GM19043 (cell line): Measurements from ENCODE around the gene COPS2.

Experiments used
- ATAC-seq: cut with Tn5 transposase; IDR thresholded peaks from one replicate; pipeline ENCODE4 v1.9.1; 2021; ENCODE audit warnings: low read depth; ENCODE audit not compliant: unreplicated experiment

COPS2 gene

GRCh38 chr15:49163678-49164077 is 8.3 kb upstream of the COPS2 start:
- no peak for ATAC-seq

GRCh38 chr15:49155834-49156627 is 632 bp upstream of the COPS2 start:
- ATAC-seq: no peak

GRCh38 chr15:49154799-49155109 is 645 bp downstream of the COPS2 start:
- ATAC-seq: no peak

GRCh38 chr15:49154359-49154758 is 1.0 kb downstream of the COPS2 start:
- ATAC-seq: no peak

GRCh38 chr15:49152552-49153312 is 2.7 kb downstream of the COPS2 start:
- ATAC-seq: no peak

- no peak for ATAC-seq
These were observed 3.6 kb downstream of the COPS2 start for GRCh38 chr15:49151831-49152230.

GRCh38 chr15:49148727-49149126 is 6.7 kb downstream of the COPS2 start:
- ATAC-seq: no peak

GRCh38 chr15:49148298-49148697 is 7.1 kb downstream of the COPS2 start:
- no peak for ATAC-seq

- no peak for ATAC-seq
These were observed 9.5 kb downstream of the COPS2 start for GRCh38 chr15:49145651-49146609.

- no peak for ATAC-seq
These were observed 17.5 kb downstream of the COPS2 start for GRCh38 chr15:49137861-49138260.

GRCh38 chr15:49135911-49136310 is 19.5 kb downstream of the COPS2 start:
- ATAC-seq: no peak

GRCh38 chr15:49135342-49135857 is 20.0 kb downstream of the COPS2 start:
- ATAC-seq: peak; percentile 62

- peak; percentile 37 for ATAC-seq
These were observed 20.6 kb downstream of the COPS2 start for GRCh38 chr15:49134683-49135341.

GRCh38 chr15:49131403-49131802 is 24.0 kb downstream of the COPS2 start:
- no peak for ATAC-seq

- no peak for ATAC-seq
These were observed 31.0 kb downstream of the COPS2 start for GRCh38 chr15:49124371-49124770.

GRCh38 chr15:49122541-49123062 is 32.8 kb downstream of the COPS2 start:
- no peak for ATAC-seq

- ATAC-seq: no peak
These were observed 33.5 kb downstream of the COPS2 start for GRCh38 chr15:49121901-49122300.

- ATAC-seq: no peak
These were observed 34.6 kb downstream of the COPS2 start for GRCh38 chr15:49120832-49121231.

- no peak for ATAC-seq
These were observed 39.1 kb downstream of the COPS2 start for GRCh38 chr15:49116108-49116857.
